ENCODE measurements around the gene ITSN2.
"Not testable (repeated sequence)": the region's sequence is repeated elsewhere in the genome, so short reads cannot be mapped to it uniquely, and the experiment has no call there.

Gene ITSN2

DNA sequence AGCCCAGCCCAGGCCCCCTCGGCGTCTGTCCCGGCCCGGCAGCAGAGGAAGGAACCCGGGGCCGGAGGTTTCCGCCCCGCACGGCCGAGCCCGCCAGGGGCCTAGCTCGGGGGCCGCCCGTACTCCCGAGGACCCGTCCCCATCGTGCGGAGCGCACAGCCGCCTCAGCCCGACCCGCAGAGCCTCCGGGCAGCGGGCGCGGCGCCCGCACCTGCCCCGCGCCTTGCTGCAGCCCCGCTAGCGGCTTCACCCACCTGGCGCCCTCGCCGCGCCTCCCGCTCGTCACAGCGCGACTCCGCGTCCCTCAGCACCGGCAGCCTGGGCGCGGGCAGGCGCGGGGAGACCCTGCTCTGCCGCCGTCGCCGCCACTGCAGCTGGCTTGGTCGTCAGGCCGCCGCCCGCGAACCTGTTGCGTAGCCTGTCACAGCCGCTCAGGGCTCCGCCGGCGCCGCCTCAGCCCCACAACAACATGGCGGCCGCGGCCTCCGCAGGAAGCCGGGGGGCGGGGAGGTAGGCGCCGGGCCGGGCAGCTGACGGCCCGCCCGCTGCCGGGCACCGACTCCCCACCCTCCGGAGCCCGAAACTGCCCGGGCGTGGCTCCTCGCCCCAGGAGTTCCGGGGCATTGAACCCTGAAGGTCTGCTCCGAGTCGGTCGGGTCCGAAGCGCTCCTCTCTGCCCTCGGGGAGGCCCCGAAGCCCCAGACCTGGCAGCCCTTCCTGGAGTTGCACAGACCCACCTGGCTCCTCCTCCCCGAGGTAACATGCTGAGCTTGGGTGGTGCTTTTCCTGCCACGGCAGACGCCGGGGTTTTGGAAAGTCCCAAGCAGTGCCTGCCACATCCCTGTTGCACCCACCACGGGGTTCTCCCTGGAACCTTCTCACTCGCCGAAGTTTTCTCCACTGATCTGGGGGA lies at the start of gene ITSN2:
Gene ITSN2 (minus strand): TSS at position 487 of the 913 bp plus-strand sequence. CDS start 32,454 bp downstream, outside the sequence.
- peak; percentile 22 to 23 for DNase-seq

DNA sequence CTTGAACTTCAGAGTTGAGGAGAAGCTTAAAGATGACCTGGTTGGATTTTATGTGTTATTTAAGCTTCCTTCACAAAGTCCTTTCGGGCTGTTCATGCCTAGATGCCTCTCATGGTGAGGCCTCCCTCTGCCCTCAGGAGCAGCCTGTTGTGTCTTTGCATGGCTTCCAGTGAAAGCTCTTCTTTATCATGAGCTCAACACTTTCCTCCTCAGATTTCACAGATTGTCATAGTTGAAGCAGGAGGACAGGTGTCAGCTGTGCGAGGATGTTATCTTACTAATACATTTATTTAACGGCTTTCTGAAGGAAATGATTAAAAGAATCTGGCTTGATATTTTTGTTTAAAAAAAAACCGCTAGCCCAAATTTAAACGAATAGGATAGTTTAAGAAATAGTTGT lies 48.8 kb upstream of the ITSN2 start:
- DNase-seq, result no peak

DNA sequence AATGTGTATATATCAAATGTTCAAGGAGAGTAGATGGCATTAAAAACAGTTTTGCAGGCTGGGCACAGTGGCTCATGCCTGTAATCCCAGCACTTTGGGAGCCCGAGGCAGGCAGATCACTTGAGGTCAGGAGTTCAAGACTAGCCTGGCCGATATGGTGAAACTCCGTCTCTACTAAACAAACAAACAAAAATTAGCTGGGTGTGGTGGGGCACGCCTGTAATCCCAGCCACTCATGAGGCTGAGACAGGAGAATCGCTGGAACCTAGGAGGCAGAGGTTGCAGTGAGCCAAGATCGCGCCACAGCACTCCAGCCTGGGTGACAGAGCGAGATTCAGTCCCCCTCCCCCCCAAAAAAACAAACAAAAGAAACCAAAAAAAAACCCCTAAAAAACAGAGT lies 48.4 kb upstream of the ITSN2 start:
- not testable (repeated sequence) for DNase-seq

DNA sequence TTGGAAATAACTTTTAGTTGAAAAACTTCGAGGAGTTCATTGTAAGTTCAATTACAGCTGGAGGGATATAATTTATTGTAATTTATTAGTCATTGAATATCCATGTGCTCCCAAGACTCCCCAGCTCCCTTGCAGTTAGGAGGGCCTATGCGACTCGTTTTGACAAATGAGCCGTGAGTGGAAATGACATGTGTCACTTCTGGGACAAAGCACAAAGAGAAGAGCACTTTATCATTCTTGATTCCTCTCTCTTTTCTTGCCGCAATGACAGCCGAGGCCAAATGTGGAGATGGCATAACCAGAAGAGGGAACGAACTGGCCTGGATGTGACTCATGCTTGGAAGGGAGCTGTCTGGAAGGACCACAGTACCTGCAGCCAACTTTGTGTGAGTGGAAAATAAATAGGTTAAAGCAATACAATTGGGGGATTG lies 44.2 kb upstream of the ITSN2 start:
- no peak for DNase-seq

DNA sequence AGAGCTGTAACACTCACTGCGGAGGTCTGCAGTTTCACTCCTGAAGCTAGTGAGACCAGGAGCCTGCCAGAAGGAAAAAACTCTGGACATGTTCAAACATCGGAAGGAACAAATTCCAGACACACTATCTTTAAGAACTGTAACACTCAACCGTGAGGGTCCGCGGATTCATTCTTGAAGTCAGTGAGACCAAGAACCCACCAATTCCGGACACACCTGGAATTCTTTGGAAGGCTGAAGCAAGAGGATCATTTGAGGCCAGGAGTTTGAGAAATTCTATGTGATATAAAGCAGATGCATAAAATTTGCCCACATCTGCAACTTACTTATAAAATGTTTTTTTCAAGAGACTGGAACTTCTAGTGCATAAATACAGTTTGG lies 43.5 kb upstream of the ITSN2 start:
- no peak for DNase-seq

DNA sequence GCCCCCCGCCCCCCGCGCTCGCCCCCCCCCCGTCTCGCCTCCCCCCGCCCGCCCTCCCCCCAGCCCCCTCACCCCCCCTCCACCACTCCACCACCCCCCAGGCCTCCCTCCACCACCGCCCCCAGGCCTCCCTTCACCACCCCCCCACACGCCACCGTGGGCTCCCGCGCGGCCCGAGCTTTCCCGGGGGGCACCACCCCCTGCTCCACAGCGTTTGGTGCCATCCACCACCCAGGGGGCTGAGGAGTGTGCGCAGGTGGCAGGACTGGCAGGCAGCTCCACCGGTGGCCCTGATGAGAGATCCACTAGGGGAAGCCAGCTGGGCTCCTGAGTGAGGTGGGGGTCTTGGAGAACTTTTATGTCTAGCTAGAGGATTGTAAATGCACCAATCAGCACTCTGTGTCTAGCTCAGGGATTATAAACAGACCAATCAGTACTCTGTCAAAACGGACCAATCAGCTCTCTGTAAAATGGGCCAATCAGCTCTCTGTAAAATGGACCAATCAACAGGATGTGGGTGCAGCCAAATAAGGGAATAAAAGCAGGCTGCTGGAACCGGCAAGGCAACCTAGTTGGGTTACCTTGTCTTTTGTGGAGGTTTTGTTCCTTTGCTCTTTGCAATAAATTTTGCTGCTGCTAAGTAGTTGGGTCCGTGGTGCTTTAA lies 43.0 kb upstream of the ITSN2 start:
- no peak for DNase-seq

DNA sequence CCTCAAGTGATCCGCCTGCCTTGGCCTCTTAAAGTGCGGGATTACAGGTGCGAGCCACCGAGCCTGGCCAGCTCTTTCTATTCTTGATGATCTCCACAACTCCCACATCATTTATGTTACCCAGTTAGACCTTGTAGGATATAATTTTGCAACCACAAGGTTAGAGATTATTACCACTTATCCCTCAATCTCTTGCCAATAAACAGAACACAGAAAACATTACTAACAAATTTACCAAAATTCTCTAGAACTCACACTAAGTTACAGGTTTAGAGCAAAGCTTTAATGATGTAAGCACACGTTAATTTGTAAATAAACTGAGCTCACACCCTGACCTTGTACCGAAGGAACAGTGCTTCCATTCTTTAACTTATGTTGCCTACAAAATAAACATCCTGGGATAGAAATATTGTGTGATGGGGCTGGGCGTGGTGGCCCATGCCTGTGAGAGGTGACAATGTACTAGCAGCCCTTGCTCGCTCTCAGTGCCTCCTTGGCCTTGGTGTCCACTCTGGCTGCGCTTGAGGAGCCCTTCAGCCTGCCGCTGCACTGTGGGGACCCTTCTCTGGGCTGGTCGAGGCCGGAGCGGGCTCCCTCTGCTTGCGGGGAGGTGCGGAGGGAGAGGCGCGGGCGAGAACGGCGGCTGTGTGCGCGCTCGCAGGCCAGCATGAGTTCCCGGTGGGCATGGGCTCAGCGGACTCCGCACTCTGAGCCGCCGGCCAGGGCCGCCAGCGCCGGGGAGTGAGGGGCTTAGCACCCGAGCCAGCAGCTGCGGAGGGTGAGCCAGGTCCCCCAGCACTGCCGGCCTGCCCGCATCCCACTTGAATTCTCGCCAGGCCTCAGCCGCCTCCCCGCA lies 42.1 kb upstream of the ITSN2 start:
- no peak for DNase-seq

DNA sequence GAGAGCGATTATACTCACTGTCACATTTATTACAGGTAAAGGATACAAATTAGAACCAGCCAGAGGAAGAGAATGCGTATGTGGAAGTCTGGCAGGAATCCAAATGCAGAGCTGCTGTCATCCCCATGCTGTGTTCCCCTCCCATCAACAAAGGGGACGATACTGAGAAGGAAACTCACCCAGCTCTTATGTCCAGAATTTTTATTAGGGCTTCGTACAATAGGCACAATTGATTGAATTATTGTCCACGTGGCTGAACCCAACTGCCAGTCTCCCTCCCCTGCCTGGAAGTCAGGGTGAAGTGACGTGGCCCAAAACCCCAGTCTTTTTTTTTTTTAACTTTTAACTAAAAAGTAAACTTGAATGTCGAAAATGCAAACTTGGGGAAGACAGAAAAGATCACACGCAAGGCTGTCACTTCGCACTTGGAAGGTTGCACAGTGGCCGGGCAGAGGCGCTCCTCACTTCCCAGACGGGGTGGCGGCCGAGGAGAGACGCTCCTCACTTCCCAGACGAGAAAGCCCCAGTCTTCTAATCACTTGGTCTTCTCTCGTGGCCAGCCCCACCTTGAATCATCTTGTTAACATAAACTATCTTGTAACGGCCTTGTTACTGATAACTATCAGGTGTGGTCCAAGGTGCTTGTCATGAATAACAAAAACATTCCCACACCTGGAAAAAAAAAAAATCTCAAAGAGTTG lies 40.0 kb upstream of the ITSN2 start:
- DNase-seq, result no peak

DNA sequence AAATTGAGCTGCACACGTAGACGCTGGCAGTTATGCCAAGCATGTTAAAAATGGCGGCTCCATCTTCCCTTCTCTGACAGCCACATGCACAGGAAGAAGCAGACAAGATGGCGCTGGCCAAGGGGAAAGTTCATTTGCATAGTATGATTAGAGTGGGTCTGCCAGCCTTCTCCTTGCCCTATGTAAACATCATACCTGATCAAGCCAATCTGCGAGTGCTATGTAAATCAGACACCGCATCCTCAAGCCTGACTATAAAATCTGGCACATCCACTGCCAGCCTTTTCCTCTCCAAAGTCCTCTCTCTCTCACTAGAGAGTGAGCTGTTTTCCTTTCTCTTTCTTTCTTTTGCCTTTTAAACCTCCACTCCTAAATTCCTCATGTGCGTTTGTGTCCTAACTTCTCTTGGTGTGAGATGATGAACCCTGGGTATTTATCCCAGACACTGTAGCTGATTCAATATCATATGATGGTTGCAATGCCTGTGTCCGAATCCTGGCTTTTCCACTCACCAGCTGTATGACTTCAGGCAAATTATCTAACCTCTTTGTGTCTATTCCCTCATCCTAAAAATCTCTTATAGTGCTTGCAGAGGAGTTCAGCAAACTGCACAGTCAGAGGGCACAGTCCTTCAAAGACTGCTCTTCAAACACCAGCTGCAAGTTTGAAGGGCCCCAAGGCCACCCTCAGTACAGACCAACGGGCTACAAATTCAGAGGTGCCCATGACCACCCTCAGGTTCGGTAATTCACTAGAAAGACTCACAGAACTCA lies 39.3 kb upstream of the ITSN2 start:
- DNase-seq, result no peak

DNA sequence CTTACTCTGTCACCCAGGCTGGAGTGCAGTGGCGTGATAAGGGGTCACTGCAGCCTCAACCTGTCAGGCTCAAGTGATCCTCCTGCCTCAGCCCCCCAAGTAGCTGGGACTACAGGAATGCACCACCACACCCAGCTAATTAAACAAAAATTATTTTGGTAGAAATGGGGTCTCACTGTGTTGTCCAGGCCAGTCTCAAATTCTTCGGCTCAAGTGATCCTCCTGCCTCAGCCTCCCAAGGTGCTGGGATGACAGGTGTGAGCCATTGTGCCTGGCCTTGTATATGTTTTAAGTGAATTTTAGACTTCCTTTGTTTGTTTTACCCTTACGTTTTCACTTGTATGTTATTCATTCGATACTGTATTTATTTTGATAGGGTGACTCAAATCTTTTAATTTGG lies 34.7 kb upstream of the ITSN2 start:
- no peak for DNase-seq

DNA sequence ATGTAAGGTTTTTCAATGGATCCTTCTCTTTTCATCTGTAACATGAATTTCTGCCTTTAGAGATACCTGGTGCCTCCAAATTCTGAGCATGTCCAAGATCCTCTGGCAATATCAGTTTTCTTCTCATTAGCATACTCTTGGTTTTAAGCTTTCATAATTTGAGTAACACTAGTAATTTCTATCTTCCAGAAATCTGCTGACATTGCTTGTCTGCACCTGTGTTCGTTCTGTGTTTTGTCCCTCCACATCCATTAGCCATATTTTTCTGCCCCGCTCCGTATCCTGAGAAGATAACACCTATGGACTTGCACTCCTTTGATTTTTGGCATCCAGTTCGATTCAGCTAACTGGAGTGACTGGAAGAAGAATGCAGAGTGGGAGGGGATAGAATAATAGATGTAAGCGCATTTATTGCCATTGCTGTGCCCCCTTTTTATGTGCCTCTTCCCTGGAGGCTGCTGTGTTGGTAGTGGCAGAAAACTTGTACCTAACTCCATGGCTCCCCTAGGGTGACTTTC lies 32.3 kb upstream of the ITSN2 start:
- DNase-seq, result no peak

DNA sequence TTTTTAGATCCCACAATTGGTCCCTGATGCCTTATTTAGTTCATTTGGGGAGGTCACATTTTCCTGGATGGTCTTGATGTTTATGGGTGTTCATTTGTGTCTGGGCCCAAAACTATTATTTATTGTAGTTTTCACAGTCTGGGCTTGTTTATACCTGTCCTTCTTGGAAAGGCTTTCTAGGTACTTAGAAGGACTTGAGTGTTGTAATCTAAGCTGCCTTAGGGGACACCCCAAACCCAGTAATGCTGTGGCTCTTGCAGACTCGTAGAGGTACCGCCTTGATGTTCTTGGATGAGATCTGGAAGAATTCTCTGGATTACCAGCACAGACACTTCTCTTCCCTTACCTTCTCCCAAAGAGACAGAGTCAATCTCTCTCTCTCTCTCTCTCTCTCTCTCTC lies 25.0 kb upstream of the ITSN2 start:
- no peak for DNase-seq

DNA sequence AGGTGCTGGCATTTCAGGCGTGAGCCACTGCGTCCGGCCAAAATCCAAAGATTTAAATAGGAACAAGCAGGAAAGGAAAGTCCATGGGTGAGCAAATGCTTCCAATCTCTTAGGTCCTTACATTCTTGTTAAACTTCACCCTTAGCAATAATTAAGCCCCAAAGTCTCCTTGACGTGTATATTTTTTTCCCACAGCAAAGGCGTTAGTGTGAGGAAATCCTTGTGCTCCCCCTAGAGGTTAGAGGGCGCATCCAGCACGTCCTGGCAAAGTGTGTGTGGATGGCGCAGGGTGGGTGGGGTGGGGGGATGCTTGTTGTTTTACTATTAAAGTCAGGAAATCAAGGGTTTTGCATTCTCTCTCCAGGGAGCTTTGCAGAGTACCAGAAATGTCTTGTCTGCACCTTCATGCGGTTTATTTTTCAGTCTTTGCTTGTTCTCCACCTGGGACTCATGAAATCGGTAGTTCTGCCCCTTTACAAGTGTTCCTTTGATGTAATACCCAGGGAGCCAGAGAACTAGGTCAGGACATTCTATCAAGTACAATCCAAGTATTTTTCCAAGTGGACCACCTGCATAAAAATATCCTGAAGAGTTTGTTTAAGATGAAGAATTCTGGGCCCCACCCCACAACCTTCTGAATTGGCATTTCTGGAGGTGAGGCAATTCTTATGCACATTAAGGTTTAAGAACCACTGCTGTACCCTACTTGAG lies 22.2 kb upstream of the ITSN2 start:
- peak in 1 of 2 experiments; percentile 28 for DNase-seq

DNA sequence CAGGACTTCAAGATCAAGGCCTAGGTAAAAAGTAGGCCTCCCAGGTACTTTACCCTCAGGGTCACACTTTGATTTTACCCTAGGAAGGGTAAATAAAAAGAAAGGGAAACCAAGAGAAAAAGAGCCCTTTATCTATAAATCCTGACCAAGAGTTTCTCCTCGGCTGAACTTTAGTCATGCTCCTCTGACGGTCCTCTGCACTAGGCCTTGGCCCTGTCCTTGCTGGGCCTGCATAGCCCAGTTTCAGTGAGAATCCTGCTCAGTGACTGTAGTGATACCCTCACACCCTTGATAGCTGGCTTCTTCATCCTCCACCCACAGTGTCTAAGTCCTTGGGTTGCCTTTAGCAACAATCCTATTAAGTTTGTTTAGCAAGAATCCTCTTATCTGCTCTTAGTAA lies 20.5 kb upstream of the ITSN2 start:
- DNase-seq, result no peak

DNA sequence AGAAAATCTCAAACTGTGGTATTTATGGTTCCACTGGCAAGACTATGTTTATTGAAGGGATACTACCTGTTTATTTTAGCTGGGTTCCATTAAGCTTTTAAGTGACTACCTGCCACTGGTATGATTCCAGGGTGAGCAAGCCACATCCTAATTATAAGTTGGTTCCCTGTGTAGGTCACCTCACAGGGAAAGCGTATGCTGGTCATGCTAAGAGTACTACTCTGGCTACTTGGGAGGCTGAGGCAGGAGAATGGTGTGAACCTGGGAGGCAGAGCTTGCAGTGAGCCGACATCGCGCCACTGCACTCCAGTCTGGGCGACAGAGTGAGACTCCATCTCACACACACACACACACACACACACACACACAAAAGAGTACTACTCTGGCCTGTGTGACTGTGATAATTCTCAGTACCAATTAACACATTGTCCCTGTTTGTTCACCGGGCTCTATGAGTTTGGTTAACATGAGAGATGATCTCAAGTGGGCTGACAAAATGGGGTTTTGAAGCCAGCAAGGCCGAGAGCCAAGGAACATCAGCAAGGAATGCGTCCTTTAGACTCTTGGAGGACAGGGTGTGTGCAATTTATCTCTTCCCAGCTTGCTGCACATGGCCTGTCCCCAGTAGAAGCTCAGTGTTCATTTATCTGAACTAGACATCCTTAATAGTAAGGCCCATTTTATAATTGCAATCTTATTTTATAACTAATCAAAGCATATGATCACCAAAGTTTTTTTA lies 15.2 kb upstream of the ITSN2 start:
- DNase-seq, result no peak

DNA sequence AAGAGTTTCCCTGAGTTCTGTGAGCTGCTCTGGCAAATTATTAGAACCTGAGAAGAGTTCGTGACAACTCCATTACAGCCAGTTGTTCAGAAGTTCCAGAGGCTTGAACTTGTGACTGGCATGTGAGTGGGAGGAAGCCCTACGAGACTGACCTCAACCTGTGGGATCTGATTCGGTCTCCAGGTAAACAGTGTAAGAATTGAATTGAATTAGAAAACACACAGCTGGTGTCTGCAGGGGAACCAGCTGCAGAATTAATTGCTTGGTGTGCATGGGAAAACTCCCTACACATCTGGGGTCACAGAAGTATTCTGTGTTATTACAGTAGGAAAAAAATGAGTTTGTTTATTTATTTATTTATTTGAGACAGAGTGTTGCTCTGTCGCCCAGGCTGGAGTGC lies 14.0 kb upstream of the ITSN2 start:
- DNase-seq, result no peak

DNA sequence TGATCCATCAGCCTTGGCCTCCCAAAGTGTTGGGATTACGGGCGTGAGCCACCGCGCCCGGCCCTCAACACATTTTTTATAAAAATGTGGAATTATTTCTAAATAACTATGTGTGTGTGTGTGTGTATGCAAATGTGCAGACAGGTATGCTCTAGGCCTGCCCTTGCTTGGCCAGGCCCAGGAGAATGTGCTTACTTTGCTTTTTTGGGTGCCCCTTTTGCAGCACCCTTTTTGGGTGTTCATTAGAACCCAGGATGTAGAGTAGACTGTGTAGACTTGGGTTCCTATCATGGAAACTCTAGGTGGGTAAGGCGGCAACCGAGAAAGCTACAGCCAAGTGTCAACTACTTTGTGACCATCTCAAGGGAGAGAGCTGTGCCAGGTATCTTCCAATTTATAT lies 11.7 kb upstream of the ITSN2 start:
- DNase-seq, result no peak

DNA sequence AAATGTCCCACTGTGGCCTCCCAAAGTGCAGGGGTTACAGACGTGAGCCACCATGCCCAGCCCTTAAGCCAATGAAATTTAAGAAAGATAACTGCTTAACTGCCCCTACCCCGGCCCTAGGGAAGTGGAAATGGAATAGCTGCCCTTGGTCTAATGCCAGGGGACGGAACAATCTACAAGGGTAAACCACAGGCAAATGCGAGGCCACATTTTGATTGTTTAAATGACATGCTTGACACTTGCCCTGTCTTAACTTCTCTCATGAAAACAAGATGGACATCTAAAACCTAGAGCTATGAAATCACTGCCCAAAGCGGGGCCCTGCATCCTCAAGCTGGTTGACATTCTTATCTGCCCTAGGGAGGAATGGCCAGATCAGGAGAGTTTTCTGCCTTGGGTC lies 5.5 kb upstream of the ITSN2 start:
- DNase-seq, result no peak

DNA sequence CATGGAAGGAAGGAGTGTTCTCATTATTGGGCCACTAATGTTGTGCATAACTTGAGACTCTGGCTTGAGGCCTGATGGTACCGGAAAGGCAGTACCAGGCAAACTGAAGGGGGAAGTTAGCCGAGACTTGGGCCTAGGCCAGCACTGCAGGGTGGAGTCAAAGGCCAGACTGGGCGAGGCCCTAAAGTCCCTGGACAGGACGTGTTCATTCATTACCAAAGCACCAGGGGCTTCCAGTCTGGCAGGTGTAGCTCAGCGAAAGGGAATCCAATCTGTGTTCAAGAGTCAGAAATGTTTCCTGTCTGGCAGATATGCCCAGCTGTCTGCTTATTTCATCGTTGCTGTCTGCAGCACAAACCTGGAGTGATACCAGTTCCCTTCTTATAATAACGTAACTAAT lies 4.7 kb upstream of the ITSN2 start:
- DNase-seq, result no peak

DNA sequence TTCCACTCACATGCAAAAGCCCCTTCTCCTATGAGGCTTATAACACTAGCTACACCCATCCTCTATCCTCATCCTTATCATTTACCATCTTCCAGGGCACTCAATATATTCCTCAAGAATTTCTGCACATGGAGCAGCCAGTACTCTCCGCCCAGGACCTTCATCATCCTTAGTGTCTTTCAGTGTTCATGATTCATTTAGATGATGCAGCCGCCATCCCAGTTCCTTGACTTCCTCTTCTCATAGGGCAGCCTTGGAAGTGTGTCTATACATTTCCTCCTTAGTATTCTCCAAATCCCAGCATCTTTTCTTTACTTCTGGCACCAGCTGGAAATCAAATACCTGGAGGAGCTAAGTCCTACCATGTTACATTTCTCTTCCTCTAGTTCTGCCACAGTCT lies 3.0 kb upstream of the ITSN2 start:
- DNase-seq, result no peak
